Activated CD4-positive, alpha-beta T cell treated with anti-CD3 and anti-CD28 coated beads, Interleukin-2, amount 50 U/mL, for 16 hours (primary cell): ENCODE data around the gene CCDC71L.
"Not testable (repeated sequence)": the region's sequence is repeated elsewhere in the genome, so short reads cannot be mapped to it uniquely, and the experiment has no call there.

Experiments
- DNase-seq: peaks from one replicate; pipeline ENCODE4 v3.0.0-alpha.2; 2020

Gene CCDC71L

GRCh38 chr7:106660862-106661720 is at the start of gene CCDC71L:
Gene CCDC71L (minus strand): TSS chr7:106661158. CDS start chr7:106660896, 262 bp downstream.
- DNase-seq, result peak; percentile 94

GRCh38 chr7:106709604-106710003 is 48.6 kb upstream of the CCDC71L start:
- not testable (repeated sequence) for DNase-seq

- no peak for DNase-seq
Observed at GRCh38 chr7:106704000-106704840, 43.3 kb upstream of the CCDC71L start.

GRCh38 chr7:106693677-106694353 is 32.9 kb upstream of the CCDC71L start:
- DNase-seq, result no peak

- DNase-seq, result no peak
Observed at GRCh38 chr7:106692450-106693051, 31.6 kb upstream of the CCDC71L start.

- not testable (repeated sequence) for DNase-seq
Observed at GRCh38 chr7:106688161-106688560, 27.2 kb upstream of the CCDC71L start.

- DNase-seq, result no peak
Observed at GRCh38 chr7:106683941-106684340, 23.0 kb upstream of the CCDC71L start.

GRCh38 chr7:106681815-106682495 is 21.0 kb upstream of the CCDC71L start:
- DNase-seq, result no peak

- peak; percentile 6 for DNase-seq
Observed at GRCh38 chr7:106679153-106679931, 18.4 kb upstream of the CCDC71L start.

- DNase-seq, result no peak
Observed at GRCh38 chr7:106678795-106679152, 17.8 kb upstream of the CCDC71L start.

GRCh38 chr7:106676506-106676905 is 15.5 kb upstream of the CCDC71L start:
- not testable (repeated sequence) for DNase-seq

- not testable (repeated sequence) for DNase-seq
Observed at GRCh38 chr7:106673688-106674087, 12.7 kb upstream of the CCDC71L start.

GRCh38 chr7:106671930-106672329 is 11.0 kb upstream of the CCDC71L start:
- not testable (repeated sequence) for DNase-seq

GRCh38 chr7:106671160-106671559 is 10.2 kb upstream of the CCDC71L start:
- DNase-seq, result no peak

GRCh38 chr7:106668861-106669524 is 8.0 kb upstream of the CCDC71L start:
- no peak for DNase-seq

- DNase-seq, result no peak
Observed at GRCh38 chr7:106666353-106666752, 5.4 kb upstream of the CCDC71L start.

- no peak for DNase-seq
Observed at GRCh38 chr7:106664343-106664742, 3.4 kb upstream of the CCDC71L start.

GRCh38 chr7:106659963-106660861 is 746 bp downstream of the CCDC71L start:
- DNase-seq, result peak; percentile 90

GRCh38 chr7:106659166-106659962 is 1.6 kb downstream of the CCDC71L start:
- DNase-seq, result no peak
